Upper lobe of left lung (tissue), 6 donors: ENCODE results near the gene TRAF3. TPM values are rescaled to one million over a fixed set of nuclear protein-coding genes. Genes with fewer than 3 reads are reported as not detected.
"Not testable (repeated sequence)": the region's sequence is repeated elsewhere in the genome, so short reads cannot be mapped to it uniquely, and the experiment has no call there.

Experiments used
- ATAC-seq, 2 donors: fragments of 200-7000 bp; cut with Tn5 transposase; one replicate each; pipeline ENCODE4 v1.9.1; 2022; ENCODE audit warnings: mild to moderate bottlenecking in 2 of 2, moderate library complexity in 2 of 2; ENCODE audit not compliant: low FRiP score in 2 of 2
- DNase-seq, 2 donors: peaks; one replicate each; pipeline ENCODE4 v3.0.0-alpha.2; 2019 to 2020
- H3K27ac ChIP-seq, 4 donors: fragments of 200-600 bp; sonication (generic); one replicate each; pipeline ENCODE4 v1.5.1; 2016 to 2019
- H3K27me3 ChIP-seq, 4 donors: fragments of 200-600 bp; sonication (generic); one replicate each; pipeline ENCODE4 v1.5.1; 2017 to 2019
- H3K36me3 ChIP-seq, 4 donors: fragments of 200-600 bp; sonication (generic); one replicate each; pipeline ENCODE4 v1.5.1; 2016 to 2019
- H3K4me1 ChIP-seq, 4 donors: fragments of 200-600 bp; sonication (generic); one replicate each; pipeline ENCODE4 v1.5.1; 2018 to 2019
- H3K4me3 ChIP-seq, 4 donors: fragments of 200-600 bp; sonication (generic); one replicate each; pipeline ENCODE4 v1.5.1; 2017 to 2019; ENCODE audit warnings: mild to moderate bottlenecking in 2 of 4, moderate library complexity in 1 of 4
- H3K9me3 ChIP-seq, 4 donors: fragments of 200-600 bp; sonication (generic); one replicate each; pipeline ENCODE4 v1.5.1; 2018 to 2019
- EP300 ChIP-seq, 4 donors: sonication (generic); formaldehyde crosslinking; IDR thresholded peaks; one replicate each; pipeline ENCODE4 v1.5.1; 2017; ENCODE audit warnings: antibody characterized with exemption in 4 of 4, control low read depth in 2 of 4
- POLR2A ChIP-seq, 4 donors: fragments of 450-650 bp; IDR thresholded peaks; one replicate each; pipeline ENCODE4 v1.5.1; 2016 to 2017; ENCODE audit warnings: antibody characterized with exemption in 4 of 4, mild to moderate bottlenecking in 2 of 4
- POLR2AphosphoS5 ChIP-seq, 2 donors: sonication (generic); formaldehyde crosslinking; IDR thresholded peaks; one replicate each; pipeline ENCODE4 v1.5.1; 2017; ENCODE audit warnings: antibody characterized with exemption in 2 of 2
- WGBS, 2 donors: methylation state at CpG; one replicate each; pipeline ENCODE4 v1.1.5; 2017 to 2018; 5-methylcytosine and 5-hydroxymethylcytosine counted together
- total RNA-seq, 6 donors: library from RNA; depleted of rRNA in 4 of 6; stranded (reverse); fragments of >200 nt in 4 of 6; gene quantifications; one replicate each; pipeline versions ENCODE4 v1.1.0 to v1.2.1, GENCODE V29; 2016 to 2021
- TF ChIP-seq, protein P1 (sequence below), 6 experiments: fragments of 450-650 bp in 4 of 6; fragments of 200-600 bp in 2 of 6; sonication (generic) in 2 of 6; IDR thresholded peaks; one replicate each; pipeline ENCODE4 v1.5.1; 2016 to 2019; ENCODE audit warnings: antibody characterized with exemption in 6 of 6
- donor health status: DM: no; HTN: no; CAD: no; lungs with moderate emphysema.
- donor health status: DM: no; HTN: yes; CAD: no; lungs with severe emphysema.

Gene TRAF3
- total RNA-seq, 6 donors from 2014 or later = 14.7 to 45.4 (median 22.1) TPM

DNA sequence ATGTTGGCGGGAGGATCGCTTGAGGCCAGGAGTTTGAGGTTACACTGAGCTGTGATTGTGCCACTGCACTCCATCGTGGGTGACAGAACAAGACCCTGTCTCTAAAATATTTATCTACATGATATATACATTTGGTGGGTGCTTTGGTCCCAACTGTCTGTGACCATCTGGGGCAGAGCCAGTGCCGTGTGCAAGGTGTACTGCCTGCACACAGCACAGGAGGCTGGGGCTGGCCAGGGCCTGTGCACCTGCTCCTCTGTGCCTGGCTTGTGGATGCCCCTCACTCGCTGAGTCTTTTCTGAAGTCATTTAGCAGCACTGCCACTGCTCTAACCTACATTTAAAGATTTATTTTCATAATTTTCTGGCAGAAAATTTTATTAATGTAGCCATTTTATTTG lies 58.7 kb downstream of the TRAF3 start:
- Histone ChIP-seq H3K9me3 (no peaks in the 10 kb centered on the region), H3K36me3 (peaks cover 0 to 5% (median 2%) of the 10 kb centered on the region in 4 donors), H3K4me1 (no peaks in the 10 kb centered on the region), H3K4me3 (no peak overlapping the region), H3K27me3 (no peaks in the 10 kb centered on the region), H3K27ac (no peak overlapping the region)
- no peak for TF ChIP-seq POLR2A (IDR thresholded peaks at IDR 0.05)
- TF ChIP-seq EP300 (IDR thresholded peaks at IDR 0.05) = no peak
- TF ChIP-seq POLR2AphosphoS5 (IDR thresholded peaks at IDR 0.05) = no peak
- TF ChIP-seq, protein P1, sequence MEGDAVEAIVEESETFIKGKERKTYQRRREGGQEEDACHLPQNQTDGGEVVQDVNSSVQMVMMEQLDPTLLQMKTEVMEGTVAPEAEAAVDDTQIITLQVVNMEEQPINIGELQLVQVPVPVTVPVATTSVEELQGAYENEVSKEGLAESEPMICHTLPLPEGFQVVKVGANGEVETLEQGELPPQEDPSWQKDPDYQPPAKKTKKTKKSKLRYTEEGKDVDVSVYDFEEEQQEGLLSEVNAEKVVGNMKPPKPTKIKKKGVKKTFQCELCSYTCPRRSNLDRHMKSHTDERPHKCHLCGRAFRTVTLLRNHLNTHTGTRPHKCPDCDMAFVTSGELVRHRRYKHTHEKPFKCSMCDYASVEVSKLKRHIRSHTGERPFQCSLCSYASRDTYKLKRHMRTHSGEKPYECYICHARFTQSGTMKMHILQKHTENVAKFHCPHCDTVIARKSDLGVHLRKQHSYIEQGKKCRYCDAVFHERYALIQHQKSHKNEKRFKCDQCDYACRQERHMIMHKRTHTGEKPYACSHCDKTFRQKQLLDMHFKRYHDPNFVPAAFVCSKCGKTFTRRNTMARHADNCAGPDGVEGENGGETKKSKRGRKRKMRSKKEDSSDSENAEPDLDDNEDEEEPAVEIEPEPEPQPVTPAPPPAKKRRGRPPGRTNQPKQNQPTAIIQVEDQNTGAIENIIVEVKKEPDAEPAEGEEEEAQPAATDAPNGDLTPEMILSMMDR (IDR thresholded peaks at IDR 0.05) = no peak
- WGBS, 2 donors = 95 to 100% methylated on average over 5 of the region's 5 CpGs
- no peak for DNase-seq
- no peak for ATAC-seq

DNA sequence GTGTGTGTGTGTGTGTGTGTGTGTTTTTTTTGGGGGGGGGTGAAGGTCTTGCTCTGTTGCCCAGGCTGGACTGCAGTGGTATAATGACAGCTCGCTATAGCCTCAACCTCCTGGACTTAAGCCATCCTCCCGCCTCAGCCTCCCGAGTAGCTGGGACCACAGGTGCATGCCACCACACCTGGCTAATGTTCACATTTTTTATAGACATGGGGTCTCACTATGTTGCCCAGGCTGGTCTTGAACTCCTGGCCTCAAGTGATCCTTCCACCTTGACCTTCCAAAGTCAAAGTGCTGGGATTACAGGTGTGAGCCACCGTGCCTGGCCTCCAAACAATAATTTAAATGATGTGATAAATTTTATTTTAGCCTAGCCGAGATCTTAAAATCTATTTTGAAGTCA lies 59.9 kb downstream of the TRAF3 start:
- not testable (repeated sequence) for H3K27ac ChIP-seq, H3K4me1 ChIP-seq, H3K9me3 ChIP-seq, DNase-seq, ATAC-seq, H3K27me3 ChIP-seq, H3K36me3 ChIP-seq, H3K4me3 ChIP-seq
- WGBS, 2 donors = 96 to 99% methylated on average over 5 of the region's 5 CpGs

DNA sequence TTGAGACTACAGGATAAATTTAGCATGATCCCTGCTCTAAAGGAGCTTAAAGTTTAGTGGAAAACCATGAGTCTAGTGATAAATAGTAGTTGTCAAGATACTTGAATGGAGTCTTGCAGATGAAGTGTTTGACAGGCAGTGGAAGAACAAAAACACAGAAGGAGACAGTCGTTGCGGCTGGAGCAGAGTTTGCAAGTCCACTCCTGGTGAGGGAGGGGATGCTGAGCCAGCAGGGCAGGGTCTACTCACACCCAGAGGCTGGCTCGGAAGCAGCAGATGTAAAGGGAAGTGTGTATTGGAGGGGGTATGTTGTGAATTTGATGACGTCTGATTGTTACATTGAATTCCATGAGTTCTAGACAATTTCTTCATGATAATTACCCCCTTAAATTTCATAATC lies 61.3 kb downstream of the TRAF3 start:
- H3K9me3 ChIP-seq = no peaks in the 10 kb centered on the region
- no peak for DNase-seq
- TF ChIP-seq, protein P1 (IDR thresholded peaks at IDR 0.05) = no peak
- TF ChIP-seq POLR2AphosphoS5 (IDR thresholded peaks at IDR 0.05) = no peak
- no peak for TF ChIP-seq EP300 (IDR thresholded peaks at IDR 0.05)
- TF ChIP-seq POLR2A (IDR thresholded peaks at IDR 0.05) = no peak
- H3K27ac ChIP-seq = no peak overlapping the region
- no peak overlapping the region for H3K4me3 ChIP-seq
- 64 to 70% methylated on average over 4 of the region's 4 CpGs for WGBS, 2 donors
- no peaks in the 10 kb centered on the region for H3K4me1 ChIP-seq
- H3K27me3 ChIP-seq = no peaks in the 10 kb centered on the region
- no peak for ATAC-seq
- no peaks in the 10 kb centered on the region for H3K36me3 ChIP-seq

DNA sequence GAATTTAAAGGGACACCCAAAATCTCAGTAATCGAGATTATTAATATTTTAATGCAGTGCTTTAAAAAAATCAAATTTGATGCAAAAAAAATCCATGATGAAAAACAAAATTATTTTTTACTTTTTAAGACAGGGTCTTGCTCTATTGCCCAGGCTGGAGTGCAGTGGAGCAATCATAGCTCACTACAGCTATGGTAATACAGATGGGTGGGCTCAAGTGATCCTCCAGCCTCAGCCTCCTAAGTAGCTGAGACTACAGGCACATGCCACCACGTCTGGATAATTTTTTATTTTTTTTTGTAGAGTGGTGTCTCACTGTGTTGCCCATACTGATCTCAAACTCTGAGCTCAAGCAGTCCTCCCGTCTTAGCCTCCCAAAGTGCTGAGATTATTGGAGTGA lies 62.9 kb downstream of the TRAF3 start:
- no peaks in the 10 kb centered on the region for H3K36me3 ChIP-seq
- no peaks in the 10 kb centered on the region for H3K9me3 ChIP-seq
- DNase-seq = no peak
- WGBS, 2 donors = 90% methylated on average over 3 of the region's 3 CpGs
- no peak for ATAC-seq
- TF ChIP-seq, protein P1 (IDR thresholded peaks at IDR 0.05) = no peak
- TF ChIP-seq POLR2A (IDR thresholded peaks at IDR 0.05) (no peak), POLR2AphosphoS5 (IDR thresholded peaks at IDR 0.05) (no peak), EP300 (IDR thresholded peaks at IDR 0.05) (no peak)
- H3K4me1 ChIP-seq = no peaks in the 10 kb centered on the region
- H3K27ac ChIP-seq = no peak overlapping the region
- H3K4me3 ChIP-seq = no peak overlapping the region
- H3K27me3 ChIP-seq = no peaks in the 10 kb centered on the region

DNA sequence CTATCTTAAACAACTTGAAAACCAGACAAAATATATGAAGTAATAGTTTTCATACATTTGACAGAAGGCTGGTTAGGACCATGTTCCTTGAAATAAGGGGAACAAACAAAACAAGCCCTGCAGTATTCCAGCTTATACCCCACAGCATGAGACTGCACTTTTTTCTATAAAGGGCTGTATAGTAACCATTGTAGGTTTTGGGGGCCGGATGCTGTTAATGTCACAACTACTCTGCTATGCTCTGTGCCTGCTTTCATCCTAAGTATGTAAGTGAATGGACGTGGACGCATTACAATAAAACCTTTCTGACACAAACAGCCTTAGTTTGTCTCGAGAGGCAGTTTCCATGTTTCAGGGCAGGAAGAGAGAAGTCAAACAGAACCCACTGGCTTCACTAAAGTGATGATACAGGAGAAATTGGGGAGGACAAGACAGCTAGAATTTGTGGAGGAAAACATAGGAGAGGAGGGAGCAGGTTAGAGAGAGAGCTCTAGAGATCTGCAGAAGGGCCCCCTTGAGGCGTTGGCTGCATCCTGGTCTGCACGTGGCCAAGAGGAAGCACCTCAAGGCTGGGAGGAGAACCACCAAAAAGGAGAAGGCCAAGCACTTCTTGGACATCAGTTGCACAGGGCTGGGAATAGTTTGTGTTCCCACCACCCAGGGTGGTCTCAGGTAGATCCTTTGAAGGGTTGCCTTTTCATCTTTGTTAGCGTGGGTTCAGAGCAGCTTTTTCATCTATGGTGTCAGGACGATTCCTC lies 63.7 kb downstream of the TRAF3 start:
- Histone ChIP-seq H3K9me3 (no peaks in the 10 kb centered on the region), H3K27ac (no peak overlapping the region), H3K36me3 (no peaks in the 10 kb centered on the region), H3K4me1 (no peaks in the 10 kb centered on the region), H3K4me3 (no peak overlapping the region), H3K27me3 (no peaks in the 10 kb centered on the region)
- DNase-seq (no peak), ATAC-seq (peak in 1 of 2 donors; percentile 38)
- TF ChIP-seq, protein P1 (IDR thresholded peaks at IDR 0.05) = no peak
- TF ChIP-seq POLR2AphosphoS5 (IDR thresholded peaks at IDR 0.05) = no peak
- TF ChIP-seq EP300 (IDR thresholded peaks at IDR 0.05) = no peak
- TF ChIP-seq POLR2A (IDR thresholded peaks at IDR 0.05) = no peak
- WGBS, 2 donors = 78 to 79% methylated on average over 8 of the region's 8 CpGs
